H1 (cell line): ENCODE data around the gene DHRS4L2. TPM values are rescaled to one million over a fixed set of nuclear protein-coding genes. Genes with fewer than 3 reads are reported as not detected.

Source experiments
- CBX5 ChIP-seq: fragments of 300-800, 300-1000 bp; sonication (generic); IDR thresholded peaks from 2 replicates; pipeline ENCODE4 v1.7.1; 2016; ENCODE audit warnings: antibody characterized with exemption, low read length, low read depth
- CTBP2 ChIP-seq: IDR thresholded peaks from 2 replicates; pipeline ENCODE4 v1.7.0; 2011; ENCODE audit warnings: borderline replicate concordance, mild to moderate bottlenecking, moderate library complexity, mixed read lengths, low read length; ENCODE audit not compliant: insufficient read depth, insufficient read length
- GABPA ChIP-seq: IDR thresholded peaks from 2 replicates; pipeline ENCODE4 v1.6.1; 2011; ENCODE audit warnings: mild to moderate bottlenecking, low read length, moderate library complexity, borderline replicate concordance; ENCODE audit not compliant: insufficient read depth
- HDAC2 ChIP-seq, 2 experiments: fragments of 300-600 bp in 1 of 2; sonication (generic) in 1 of 2; IDR thresholded peaks; 2 replicates each; pipeline ENCODE4 v1.6.1; 2011 to 2012; ENCODE audit warnings: low read depth in 2 of 2, low read length in 2 of 2, mild to moderate bottlenecking in 2 of 2, moderate library complexity in 2 of 2, borderline replicate concordance in 1 of 2, inconsistent platforms in 1 of 2
- KDM4A ChIP-seq: IDR thresholded peaks from one replicate; pipeline ENCODE4 v1.7.1; 2012; ENCODE audit warnings: low read depth, mild to moderate bottlenecking, moderate library complexity, low read length, inconsistent platforms; ENCODE audit not compliant: severe bottlenecking
- POLR2A ChIP-seq, 2 experiments: IDR thresholded peaks; 1 replicate in 1 of 2; 2 replicates in 1 of 2; pipeline ENCODE4 v1.6.1; 2011; ENCODE audit warnings: low read depth in 2 of 2, low read length in 2 of 2, mild to moderate bottlenecking in 2 of 2; ENCODE audit errors: control extremely low read depth in 1 of 2
- RNF2 ChIP-seq: fragments of 200-900, 300-1000 bp; sonication (generic); IDR thresholded peaks from 2 replicates; pipeline ENCODE4 v1.7.1; 2016; ENCODE audit warnings: borderline replicate concordance, low read depth, mild to moderate bottlenecking, antibody characterized with exemption, low read length; ENCODE audit not compliant: poor library complexity, severe bottlenecking; ENCODE audit errors: missing control alignments
- YY1 ChIP-seq: IDR thresholded peaks from 2 replicates; pipeline ENCODE4 v1.6.1; 2011; ENCODE audit warnings: low read depth, mild to moderate bottlenecking, low read length
- polyA plus RNA-seq, 7 experiments: library from polyadenylated mRNA; depleted of rRNA in 3 of 7; stranded (reverse) in 5 of 7; unstranded in 2 of 7; fragments of >200 nt in 5 of 7; fragments of 200-250 nt in 2 of 7; gene quantifications; 1 replicate in 5 of 7; 2 replicates in 1 of 7; 4 replicates in 1 of 7; pipeline versions ENCODE4 v1.2.1 to v1.2.3, GENCODE V29; 2011 to 2013; ENCODE audit warnings: missing spikeins in 2 of 7, mixed read lengths in 2 of 7
- total RNA-seq: library from RNA; stranded (reverse); fragmentation: NEBNext Ultra II Directional; extraction: Animal tissue kit (Norgen Biotek cat#: 25700); gene quantifications from 2 replicates; pipeline ENCODE4 v1.2.1, GENCODE V29; 2021

The DHRS4L2 gene
- total and polyA plus RNA-seq, 2 of the 8 experiments (the other 6 are each of a cell fraction or from before 2014, with no cell fraction given): 12.3 to 15.4 TPM

DNA sequence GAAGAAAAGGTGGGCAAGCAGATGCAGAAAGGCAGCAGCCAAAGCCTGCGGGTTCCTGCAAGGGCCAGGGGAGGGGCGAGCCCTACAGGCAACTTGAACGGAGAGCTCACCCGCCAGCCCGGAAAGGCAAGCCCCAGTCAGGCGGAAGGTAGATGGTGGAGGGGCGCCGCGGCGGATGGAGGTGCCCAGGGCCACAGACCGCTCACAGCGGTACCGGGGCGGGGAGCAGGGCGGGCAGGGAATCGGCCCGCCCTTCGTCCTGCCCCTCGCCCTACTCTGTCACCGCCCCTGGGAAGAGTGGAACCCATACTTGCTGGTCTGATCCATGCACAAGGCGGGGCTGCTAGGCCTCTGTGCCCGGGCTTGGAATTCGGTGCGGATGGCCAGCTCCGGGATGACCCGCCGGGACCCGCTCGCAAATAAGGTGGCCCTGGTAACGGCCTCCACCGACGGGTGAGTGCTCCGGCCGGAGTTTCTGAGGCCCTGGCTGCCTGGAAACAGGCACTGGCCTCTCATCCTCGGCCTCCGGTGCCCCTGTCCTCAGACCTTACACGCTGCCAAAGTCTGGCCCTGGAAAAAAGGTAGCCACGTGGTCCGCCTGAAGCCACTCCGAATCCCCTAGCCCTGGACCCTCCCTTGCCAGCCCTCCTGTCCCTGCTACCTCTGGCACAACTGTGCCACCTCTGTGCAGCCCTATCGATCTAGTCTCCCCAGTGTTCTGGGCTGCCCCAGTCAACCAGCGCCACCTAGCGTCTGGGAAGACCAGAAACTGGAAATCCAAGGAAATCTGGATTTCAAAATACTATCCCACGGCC lies 35.1 kb upstream of the DHRS4L2 start, which contains the start of gene DHRS4 (continued):
- TF ChIP-seq CTBP2: peak; percentile 36
- 0 out of 4 replicates have a peak, but pooled peaks of 1 of the 2 experiments have one; percentile 20 for TF ChIP-seq HDAC2 (IDR thresholded peaks at IDR 0.05; ENCODE audit: borderline replicate concordance in 1 of 2, low read depth in 2 of 2, low read length in 2 of 2)
- TF ChIP-seq POLR2A (IDR thresholded peaks at IDR 0.05; ENCODE audit: control extremely low read depth in 1 of 2, low read depth in 2 of 2, low read length in 2 of 2): peak in 1 of 2 experiments; percentile 78; a peak in 2 of 3 replicates
- TF ChIP-seq GABPA: no peak
- no peak for TF ChIP-seq CBX5
- peak; percentile 62 for TF ChIP-seq KDM4A
- TF ChIP-seq RNF2: no peak
- TF ChIP-seq YY1: 0 out of 2 replicates have a peak, but pooled peaks have one; percentile 25
